SK-N-MC (cell line): ENCODE data around the gene TCF12.

Experiments
- DNase-seq: peaks from one replicate; pipeline ENCODE4 v3.0.0-alpha.2; 2011; ENCODE audit warnings: low read depth, low spot score
- H3K27ac ChIP-seq: fragments of 200-600 bp; sonication (generic); 2 replicates; pipeline ENCODE4 v1.5.1; 2016; ENCODE audit warnings: mixed run types
- H3K36me3 ChIP-seq: fragments of 200-600 bp; sonication (generic); 2 replicates; pipeline ENCODE4 v1.6.1; 2017; ENCODE audit warnings: antibody characterized with exemption, low read length, mixed read lengths; ENCODE audit not compliant: insufficient read depth
- H3K4me3 ChIP-seq: fragments of 200-600 bp; sonication (generic); 2 replicates; pipeline ENCODE4 v1.5.1; 2016
- H3K9ac ChIP-seq: fragments of 200-600 bp; sonication (generic); 2 replicates; pipeline ENCODE4 v1.8.0; 2017; ENCODE audit warnings: mixed run types, mixed read lengths; ENCODE audit not compliant: insufficient read length
- H3K9me3 ChIP-seq: fragments of 200-600 bp; sonication (generic); 2 replicates; pipeline ENCODE4 v1.6.1; 2017; ENCODE audit warnings: low read depth, mild to moderate bottlenecking, antibody characterized with exemption, low read length, moderate library complexity, mixed read lengths
- EZH2 ChIP-seq: fragments of 200-600 bp; sonication (generic); IDR thresholded peaks from one replicate; pipeline ENCODE4 v1.6.1; 2017; ENCODE audit warnings: antibody characterized with exemption
- FOXP2 ChIP-seq: optimal IDR thresholded peaks from 2 replicates; pipeline ENCODE3; 2011; ENCODE audit warnings: mild to moderate bottlenecking, moderate library complexity; ENCODE audit not compliant: insufficient read depth; ENCODE audit errors: extremely low read length, control extremely low read depth
- POLR2AphosphoS5 ChIP-seq: IDR thresholded peaks from 2 replicates; pipeline ENCODE4 v1.6.1; 2012; ENCODE audit warnings: mild to moderate bottlenecking, low read depth, low read length, borderline replicate concordance

TCF12 gene

DNA sequence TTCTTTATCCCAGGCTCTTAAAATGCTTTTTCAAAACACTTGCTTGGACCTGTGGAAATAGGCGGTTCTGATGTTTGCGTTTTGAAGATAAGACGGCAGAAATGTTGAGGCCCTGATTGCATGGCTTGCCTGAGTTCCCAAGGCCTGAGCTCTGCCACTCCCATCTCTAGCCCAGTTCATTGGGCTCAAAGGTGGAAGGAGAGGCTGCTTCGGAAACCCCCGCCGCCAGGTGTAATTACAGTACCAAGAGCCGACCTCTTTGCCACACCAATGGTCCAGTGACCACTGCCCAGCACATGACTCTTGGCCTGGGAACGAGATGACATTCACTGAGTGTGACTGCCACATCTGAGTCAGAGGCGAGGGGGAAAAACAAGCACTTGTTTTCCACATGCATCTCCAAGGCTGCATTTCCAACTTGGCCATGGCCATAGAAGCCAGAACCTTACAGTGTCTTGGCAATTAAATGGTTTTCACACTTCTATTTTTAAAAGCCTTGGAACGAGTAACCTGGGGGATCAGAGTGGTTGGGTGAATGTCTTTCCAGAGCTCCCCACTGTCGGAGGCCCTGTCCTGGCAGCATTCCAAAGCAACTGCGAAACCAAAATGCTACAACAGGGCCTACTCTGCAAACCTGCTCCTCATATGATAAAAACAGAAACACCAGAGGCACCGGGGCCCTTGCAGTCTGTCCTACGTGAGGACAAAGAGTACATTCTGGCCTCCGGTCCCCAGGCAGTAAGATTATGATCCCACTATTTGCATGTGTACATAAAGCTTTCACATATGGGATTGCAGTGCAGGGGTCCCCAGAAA is 394.1 kb downstream of the TCF12 start:
- Histone ChIP-seq H3K36me3 (no peaks in the 10 kb centered on the region), H3K4me3 (no peak overlapping the region; the same call in 1 of the 2 replicates), H3K9ac (no peak overlapping the region), H3K9me3 (no peaks in the 10 kb centered on the region), H3K27ac (no peak overlapping the region)
- DNase-seq, result no peak
- TF ChIP-seq EZH2 (no peak), POLR2AphosphoS5 (no peak), FOXP2 (no peak)

DNA sequence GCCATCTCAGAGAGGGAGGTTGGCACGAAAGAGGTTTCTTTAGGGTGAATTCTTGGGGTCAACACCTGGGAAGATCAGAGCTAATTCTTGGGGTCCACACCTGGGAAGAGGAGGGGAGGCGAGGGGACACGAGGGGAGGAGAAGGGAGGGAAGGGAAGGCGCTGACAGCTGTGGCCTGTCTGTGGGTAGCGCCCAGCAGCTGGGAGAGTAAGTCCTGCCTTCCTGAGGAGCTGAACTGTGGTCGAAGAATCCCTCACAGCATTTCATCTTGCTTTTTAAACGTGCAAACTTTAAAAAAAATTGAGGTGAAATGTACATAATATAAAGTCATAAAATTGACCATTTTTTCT is 394.7 kb downstream of the TCF12 start:
- TF ChIP-seq EZH2, result no peak
- no peak for TF ChIP-seq POLR2AphosphoS5
- no peak for TF ChIP-seq FOXP2
- Histone ChIP-seq H3K9ac (no peak overlapping the region), H3K9me3 (no peaks in the 10 kb centered on the region), H3K4me3 (no peak overlapping the region), H3K36me3 (no peaks in the 10 kb centered on the region), H3K27ac (no peak overlapping the region)
- no peak for DNase-seq

DNA sequence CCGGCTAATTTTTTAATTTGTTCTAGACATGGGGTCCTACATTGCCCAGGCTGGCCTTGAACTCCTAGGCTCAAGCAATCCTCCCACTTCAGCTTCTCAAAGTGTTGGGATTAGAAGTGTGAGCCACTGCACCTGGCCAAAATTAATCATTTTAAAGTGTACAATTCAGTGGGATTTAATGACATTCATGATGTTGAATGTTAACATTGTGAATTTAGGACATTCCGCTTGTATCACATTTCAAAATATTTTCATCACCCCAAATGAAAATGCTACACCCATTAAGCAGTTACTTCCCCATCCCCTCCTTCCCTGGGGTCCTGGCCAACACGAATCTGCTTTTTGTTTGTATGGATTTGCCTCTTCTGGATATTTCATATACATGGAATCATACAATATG is 395.8 kb downstream of the TCF12 start:
- H3K36me3 ChIP-seq, result no peaks in the 10 kb centered on the region

DNA sequence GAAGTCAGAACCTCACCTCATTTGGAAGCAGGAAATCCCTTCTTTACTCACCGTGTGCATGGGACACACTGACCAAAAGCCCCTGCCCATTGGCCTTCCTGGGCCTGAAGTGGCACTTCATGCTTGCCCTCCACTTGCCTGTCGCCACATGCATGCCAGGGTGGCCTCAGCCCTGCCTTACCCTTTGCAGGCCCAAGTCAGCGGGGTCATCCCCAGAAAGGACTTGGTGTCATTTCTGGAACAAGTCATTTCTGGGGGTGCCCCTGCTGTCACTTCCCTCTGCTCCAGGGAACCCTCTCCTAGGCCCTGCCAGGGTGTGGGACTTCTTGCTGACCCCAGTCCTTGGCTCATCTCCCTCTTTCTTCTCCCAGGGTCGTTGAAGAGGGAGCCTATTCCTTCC is 398.0 kb downstream of the TCF12 start:
- TF ChIP-seq POLR2AphosphoS5 (no peak), FOXP2 (no peak), EZH2 (no peak)
- no peak for DNase-seq
- H3K27ac ChIP-seq, result no peak overlapping the region
- no peaks in the 10 kb centered on the region for H3K9me3 ChIP-seq
- no peak overlapping the region for H3K4me3 ChIP-seq
- no peak overlapping the region for H3K9ac ChIP-seq
- H3K36me3 ChIP-seq, result no peaks in the 10 kb centered on the region

More for the DNA sequence above, 395.8 kb downstream of the TCF12 start:
- Histone ChIP-seq H3K27ac (no peak overlapping the region), H3K9ac (no peak overlapping the region), H3K4me3 (no peak overlapping the region), H3K9me3 (no peaks in the 10 kb centered on the region)
- TF ChIP-seq POLR2AphosphoS5, result no peak
- TF ChIP-seq EZH2, result no peak
- TF ChIP-seq FOXP2, result no peak
- DNase-seq, result no peak

DNA sequence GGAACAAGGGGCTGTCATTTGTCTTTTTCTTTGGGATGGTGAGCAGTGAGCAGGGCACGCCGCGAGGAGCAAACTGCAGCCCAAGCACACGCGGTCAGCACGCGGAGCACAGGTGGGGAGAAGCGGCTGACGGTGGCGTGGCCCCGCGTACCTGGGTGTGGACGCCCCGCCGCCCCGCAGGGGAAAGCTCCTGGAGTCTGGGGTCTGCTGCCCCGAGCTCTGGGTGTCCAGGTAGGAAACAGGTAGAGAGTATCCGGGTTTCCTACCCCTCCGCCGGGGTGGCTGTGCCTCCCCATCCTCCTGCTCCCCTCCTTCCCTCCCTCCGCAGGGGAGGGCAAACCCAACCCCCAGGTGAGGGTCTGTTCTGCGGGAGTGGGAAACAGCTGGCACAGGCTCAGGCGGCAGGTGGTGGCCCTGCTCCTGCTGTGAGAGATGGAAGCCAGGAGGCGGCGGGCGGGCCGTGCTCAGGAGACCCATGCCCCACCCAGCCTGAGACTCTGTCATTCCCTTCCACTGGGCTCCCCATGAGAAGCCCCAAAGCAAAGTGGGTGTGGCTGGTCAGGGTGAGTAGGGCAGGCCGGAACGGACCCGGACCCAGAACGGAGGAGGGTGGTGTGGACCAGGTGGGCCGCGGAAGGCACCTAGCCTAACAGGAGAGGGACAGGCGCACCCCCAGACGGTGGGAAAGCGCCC is 400.9 kb downstream of the TCF12 start:
- no peaks in the 10 kb centered on the region for H3K9me3 ChIP-seq
- DNase-seq, result no peak
- no peak overlapping the region for H3K9ac ChIP-seq
- TF ChIP-seq POLR2AphosphoS5, result no peak
- no peak for TF ChIP-seq FOXP2
- TF ChIP-seq EZH2, result no peak
- H3K36me3 ChIP-seq, result no peaks in the 10 kb centered on the region
- H3K4me3 ChIP-seq, result no peak overlapping the region
- H3K27ac ChIP-seq, result no peak overlapping the region

DNA sequence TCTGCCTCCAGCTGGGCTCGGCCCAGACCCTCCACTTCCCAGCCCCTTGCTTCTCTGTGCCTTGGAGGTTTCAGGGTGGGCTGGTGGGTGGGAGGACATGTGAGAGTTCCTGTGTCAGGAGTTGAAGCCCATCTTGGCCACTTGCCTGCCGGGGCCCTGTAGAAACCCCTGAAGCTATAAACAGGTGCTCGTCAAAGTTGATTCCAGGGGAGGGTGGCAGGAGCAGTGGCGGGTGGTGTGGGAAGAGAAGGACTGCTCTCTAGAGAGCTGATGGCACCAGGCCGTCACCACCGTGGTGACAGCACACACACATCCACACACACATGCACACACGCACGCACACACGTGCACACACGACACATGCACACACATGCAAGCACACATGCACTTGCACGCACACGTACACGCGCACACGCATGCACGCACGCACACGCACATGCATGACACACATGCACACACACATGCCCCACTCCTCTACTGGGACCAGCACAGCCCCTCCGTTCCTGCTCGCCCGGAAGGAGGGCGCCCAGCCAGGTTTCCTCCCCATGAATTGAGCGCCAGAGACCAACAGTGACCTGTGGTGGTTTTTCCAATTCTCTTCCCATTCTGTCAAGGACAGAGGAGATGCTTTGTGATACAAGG is 401.6 kb downstream of the TCF12 start:
- Histone ChIP-seq H3K9ac (no peak overlapping the region), H3K9me3 (no peaks in the 10 kb centered on the region), H3K27ac (no peak overlapping the region), H3K36me3 (no peaks in the 10 kb centered on the region), H3K4me3 (no peak overlapping the region)
- no peak for DNase-seq
- TF ChIP-seq FOXP2 (no peak), POLR2AphosphoS5 (no peak), EZH2 (no peak)

DNA sequence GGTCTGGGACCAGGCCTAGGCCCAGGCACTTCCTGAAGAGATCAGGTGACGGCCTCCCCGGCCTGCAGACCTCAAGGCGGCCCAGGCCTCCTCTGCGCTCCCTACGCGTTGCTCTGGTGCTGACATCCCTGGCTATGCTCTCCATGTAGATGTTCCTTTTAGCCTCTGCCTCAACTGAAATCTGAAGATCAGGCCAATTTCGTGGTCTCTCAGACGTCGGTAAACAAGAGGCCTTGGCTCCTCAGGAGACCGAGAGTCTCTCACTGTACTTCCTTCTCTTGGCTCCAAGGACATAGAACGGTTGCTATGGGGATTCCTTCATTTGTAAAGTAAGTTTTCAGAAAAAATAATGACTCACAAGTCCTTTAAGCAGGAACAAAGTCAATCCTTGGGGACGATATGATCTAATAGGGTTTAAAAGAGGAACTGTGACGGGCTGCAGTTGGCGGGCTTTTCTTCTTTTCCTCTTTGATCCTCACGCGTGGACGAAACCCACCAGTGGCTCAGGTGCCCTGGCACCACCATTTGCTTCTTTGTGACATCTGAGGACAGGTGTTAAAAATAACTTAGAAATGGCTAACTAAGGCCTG is 402.3 kb downstream of the TCF12 start:
- Histone ChIP-seq H3K9me3 (no peaks in the 10 kb centered on the region), H3K9ac (no peak overlapping the region), H3K27ac (peak overlapping the region; percentile 49; the same call in 1 of the 2 replicates), H3K36me3 (no peaks in the 10 kb centered on the region), H3K4me3 (no peak overlapping the region)
- TF ChIP-seq EZH2 (no peak), FOXP2 (no peak), POLR2AphosphoS5 (no peak)
- no peak for DNase-seq

DNA sequence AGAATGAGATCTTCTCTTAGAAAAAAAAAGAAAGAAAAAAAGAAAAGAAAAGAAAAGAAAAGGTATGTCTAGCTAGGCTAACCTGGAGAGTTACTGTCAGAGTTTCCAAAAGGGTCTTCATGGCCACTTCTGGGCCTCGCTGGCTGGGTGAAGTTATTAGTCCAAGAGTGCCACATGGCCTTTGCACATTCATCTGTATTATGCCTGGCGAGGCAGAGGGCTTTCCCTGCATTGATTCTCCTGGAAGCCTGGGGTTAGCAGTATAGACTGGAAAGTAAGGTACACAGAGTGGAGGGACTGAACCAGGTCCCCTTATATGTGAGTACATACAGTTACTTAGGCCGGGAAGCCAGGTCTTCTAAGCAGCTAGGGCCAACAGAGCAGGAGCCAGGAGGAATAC is 403.0 kb downstream of the TCF12 start:
- no peak overlapping the region for H3K27ac ChIP-seq
- TF ChIP-seq FOXP2 (no peak), POLR2AphosphoS5 (no peak), EZH2 (no peak)
- H3K4me3 ChIP-seq, result no peak overlapping the region
- no peaks in the 10 kb centered on the region for H3K9me3 ChIP-seq
- no peak for DNase-seq
- H3K36me3 ChIP-seq, result no peaks in the 10 kb centered on the region
- H3K9ac ChIP-seq, result no peak overlapping the region
